ENCODE data around the gene TFF1. TPM values are rescaled to one million over a fixed set of nuclear protein-coding genes. Genes with fewer than 3 reads are reported as not detected.

TFF1 gene
- total and polyA plus RNA-seq, 12 donors, result not detected

GRCh38 chr21:42324896-42325295, 41.4 kb downstream of the TFF1 start:
- H3K9me3 ChIP-seq, result peaks cover 0 to 8% (median 0%) of the 10 kb centered on the region in 11 donors
- intact Hi-C loops (cut with DNase I), result no loop called here
- TF ChIP-seq CTCF (IDR thresholded peaks at IDR 0.05), result no peak
- WGBS, 2 donors, result 80 to 86% methylated on average over 6 of the region's 6 CpGs
- no peak overlapping the region for H3K27ac ChIP-seq
- DNase-seq, result no peak
- H3K36me3 ChIP-seq, result no peaks in the 10 kb centered on the region
- no peak for ATAC-seq
- peaks cover 0 to 14% (median 0%) of the 10 kb centered on the region in 7 donors for H3K27me3 ChIP-seq
- peaks cover 0 to 2% (median 0%) of the 10 kb centered on the region in 9 donors for H3K4me1 ChIP-seq
- no peak overlapping the region for H3K4me3 ChIP-seq

DNA sequence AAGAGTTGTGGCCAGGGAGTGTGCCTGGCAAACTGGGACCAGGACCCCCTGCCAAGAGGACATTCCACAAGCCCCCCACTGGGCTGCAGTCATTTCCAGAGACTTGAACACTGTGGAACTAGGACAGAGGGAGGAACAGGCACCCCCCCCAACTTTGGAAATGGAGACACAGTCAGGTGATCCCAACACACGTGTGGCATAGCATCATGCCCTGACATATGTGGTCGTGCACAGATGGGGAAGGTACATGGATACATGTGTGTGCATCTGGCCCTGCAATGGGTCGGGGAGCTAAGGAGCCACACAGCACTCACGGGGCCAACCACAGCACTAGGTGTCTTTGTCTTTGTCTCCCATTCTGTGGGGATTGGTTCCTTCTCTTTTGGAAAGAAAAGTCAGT, 44.5 kb downstream of the TFF1 start:
- no peak for TF ChIP-seq CTCF (IDR thresholded peaks at IDR 0.05)
- 83 to 90% methylated on average over 4 of the region's 4 CpGs for WGBS, 2 donors
- Histone ChIP-seq H3K36me3 (no peaks in the 10 kb centered on the region), H3K27ac (no peak overlapping the region), H3K27me3 (peaks cover 0 to 14% (median 0%) of the 10 kb centered on the region in 7 donors), H3K4me3 (no peak overlapping the region), H3K4me1 (peaks cover 0 to 12% (median 0%) of the 10 kb centered on the region in 9 donors), H3K9me3 (peaks cover 0 to 8% (median 0%) of the 10 kb centered on the region in 11 donors)
- DNase-seq (no peak), ATAC-seq (no peak)
- intact Hi-C loops (cut with DNase I), result no loop called here

GRCh38 chr21:42321231-42321630, 45.1 kb downstream of the TFF1 start:
- ATAC-seq, result no peak
- 87 to 88% methylated on average over 10 of the region's 10 CpGs for WGBS, 2 donors
- no peaks in the 10 kb centered on the region for H3K36me3 ChIP-seq
- peaks cover 0 to 14% (median 0%) of the 10 kb centered on the region in 7 donors for H3K27me3 ChIP-seq
- no peak overlapping the region for H3K27ac ChIP-seq
- intact Hi-C loops (cut with DNase I), result no loop called here
- H3K4me3 ChIP-seq, result no peak overlapping the region
- TF ChIP-seq CTCF (IDR thresholded peaks at IDR 0.05), result no peak
- H3K4me1 ChIP-seq, result peaks cover 0 to 12% (median 0%) of the 10 kb centered on the region in 9 donors
- peaks cover 0 to 8% (median 0%) of the 10 kb centered on the region in 11 donors for H3K9me3 ChIP-seq
- no peak for DNase-seq

DNA sequence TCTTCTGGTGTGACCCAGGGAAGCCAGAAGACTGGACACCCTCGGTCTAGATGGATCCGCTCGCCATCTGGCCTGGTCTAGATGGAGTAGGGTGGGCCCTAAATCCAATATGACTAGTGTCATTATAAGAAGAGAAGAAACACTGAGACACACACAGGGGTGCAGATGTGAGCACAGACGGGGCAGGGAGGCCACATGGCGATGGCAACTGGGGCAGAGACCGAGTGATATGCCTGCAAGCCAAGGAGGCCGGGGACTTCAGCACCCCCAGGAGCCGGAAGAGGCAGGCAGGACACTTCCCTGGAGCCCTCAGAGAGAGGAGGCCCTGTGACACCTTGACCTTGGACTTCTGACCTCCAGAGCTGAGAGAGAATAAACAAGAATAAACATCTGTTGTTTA, 45.5 kb downstream of the TFF1 start:
- no peak overlapping the region for H3K27ac ChIP-seq
- WGBS, 2 donors, result 95 to 97% methylated on average over 8 of the region's 8 CpGs
- H3K27me3 ChIP-seq, result peaks cover 0 to 14% (median 0%) of the 10 kb centered on the region in 7 donors
- TF ChIP-seq CTCF (IDR thresholded peaks at IDR 0.05), result no peak
- H3K4me3 ChIP-seq, result no peak overlapping the region
- DNase-seq (no peak), ATAC-seq (no peak)
- peaks cover 0 to 12% (median 0%) of the 10 kb centered on the region in 9 donors for H3K4me1 ChIP-seq
- peaks cover 0 to 6% (median 0%) of the 10 kb centered on the region in 11 donors for H3K9me3 ChIP-seq
- H3K36me3 ChIP-seq, result no peaks in the 10 kb centered on the region
- intact Hi-C loops (cut with DNase I), result no loop called here
